Testis (tissue), 2 donors: ENCODE measurements around the gene ZNF747.

Experiments
- POLR2A ChIP-seq: fragments of 450-650 bp; IDR thresholded peaks from one replicate; pipeline ENCODE4 v1.6.1; 2017; ENCODE audit warnings: antibody characterized with exemption, mild to moderate bottlenecking, moderate library complexity
- TF ChIP-seq, protein P1 (sequence below), 3 experiments: fragments of 450-650 bp in 2 of 3; fragments of 200-600 bp in 1 of 3; sonication (generic) in 1 of 3; IDR thresholded peaks; one replicate each; pipeline ENCODE4 v1.5.1; 2016 to 2019; ENCODE audit warnings: antibody characterized with exemption in 3 of 3, mild to moderate bottlenecking in 2 of 3, moderate library complexity in 1 of 3

GRCh38 chr16:30491744-30492308, 42.8 kb downstream of the ZNF747 start:
- TF ChIP-seq, protein P1, sequence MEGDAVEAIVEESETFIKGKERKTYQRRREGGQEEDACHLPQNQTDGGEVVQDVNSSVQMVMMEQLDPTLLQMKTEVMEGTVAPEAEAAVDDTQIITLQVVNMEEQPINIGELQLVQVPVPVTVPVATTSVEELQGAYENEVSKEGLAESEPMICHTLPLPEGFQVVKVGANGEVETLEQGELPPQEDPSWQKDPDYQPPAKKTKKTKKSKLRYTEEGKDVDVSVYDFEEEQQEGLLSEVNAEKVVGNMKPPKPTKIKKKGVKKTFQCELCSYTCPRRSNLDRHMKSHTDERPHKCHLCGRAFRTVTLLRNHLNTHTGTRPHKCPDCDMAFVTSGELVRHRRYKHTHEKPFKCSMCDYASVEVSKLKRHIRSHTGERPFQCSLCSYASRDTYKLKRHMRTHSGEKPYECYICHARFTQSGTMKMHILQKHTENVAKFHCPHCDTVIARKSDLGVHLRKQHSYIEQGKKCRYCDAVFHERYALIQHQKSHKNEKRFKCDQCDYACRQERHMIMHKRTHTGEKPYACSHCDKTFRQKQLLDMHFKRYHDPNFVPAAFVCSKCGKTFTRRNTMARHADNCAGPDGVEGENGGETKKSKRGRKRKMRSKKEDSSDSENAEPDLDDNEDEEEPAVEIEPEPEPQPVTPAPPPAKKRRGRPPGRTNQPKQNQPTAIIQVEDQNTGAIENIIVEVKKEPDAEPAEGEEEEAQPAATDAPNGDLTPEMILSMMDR (IDR thresholded peaks at IDR 0.05), result no peak
- TF ChIP-seq POLR2A, result no peak
